ENCODE results near the gene THBS2. TPM values are rescaled to one million over a fixed set of nuclear protein-coding genes. Genes with fewer than 3 reads are reported as not detected.
"Not testable (repeated sequence)": the region's sequence is repeated elsewhere in the genome, so short reads cannot be mapped to it uniquely, and the experiment has no call there.

Gene THBS2
- total RNA-seq, 1 donor from 2014 or later, result 18.6 TPM

- no peak for TF ChIP-seq CTCF (IDR thresholded peaks at IDR 0.05; ENCODE audit: unreplicated experiment)
- no peaks in the 10 kb centered on the region for H3K27me3 Mint-ChIP-seq (ENCODE audit: low read depth)
- no peak overlapping the region for H3K4me3 Mint-ChIP-seq
- no peak for DNase-seq (ENCODE audit: low spot score in 2 of 2, unreplicated experiment in 2 of 2)
- no peaks in the 10 kb centered on the region for H3K36me3 Mint-ChIP-seq
- H3K27ac Mint-ChIP-seq, result peak overlapping the region; percentile 13
- H3K9me3 Mint-ChIP-seq, result no peaks in the 10 kb centered on the region
- peaks cover 24% of the 10 kb centered on the region for H3K4me1 Mint-ChIP-seq
Measured at GRCh38 chr6:169271877-169272216, 18.2 kb upstream of the THBS2 start.

- Mint-ChIP-seq H3K36me3 (no peaks in the 10 kb centered on the region), H3K4me1 (peaks cover 24% of the 10 kb centered on the region), H3K9me3 (no peaks in the 10 kb centered on the region), H3K27ac (peak overlapping the region; percentile 65), H3K4me3 (no peak overlapping the region), H3K27me3 (ENCODE audit: low read depth) (no peaks in the 10 kb centered on the region)
- TF ChIP-seq CTCF (IDR thresholded peaks at IDR 0.05; ENCODE audit: unreplicated experiment), result no peak
- DNase-seq (ENCODE audit: low spot score in 2 of 2, unreplicated experiment in 2 of 2), result no peak
Measured at GRCh38 chr6:169271158-169271876, 17.7 kb upstream of the THBS2 start.

- not testable (repeated sequence) for H3K4me3 Mint-ChIP-seq
Measured at GRCh38 chr6:169270077-169270380, 16.4 kb upstream of the THBS2 start.

GRCh38 chr6:169269180-169270076 lies 15.8 kb upstream of the THBS2 start:
- no peak for TF ChIP-seq CTCF (IDR thresholded peaks at IDR 0.05; ENCODE audit: unreplicated experiment)
- Mint-ChIP-seq H3K27ac (peak overlapping the region; percentile 41), H3K9me3 (no peaks in the 10 kb centered on the region), H3K4me1 (peaks cover 24% of the 10 kb centered on the region), H3K36me3 (no peaks in the 10 kb centered on the region), H3K27me3 (ENCODE audit: low read depth) (no peaks in the 10 kb centered on the region), H3K4me3 (no peak overlapping the region)
- DNase-seq (ENCODE audit: low spot score in 2 of 2, unreplicated experiment in 2 of 2), result no peak

More at GRCh38 chr6:169270077-169270380, 16.4 kb upstream of the THBS2 start:
- H3K36me3 Mint-ChIP-seq; DNase-seq (ENCODE audit: low spot score in 2 of 2, unreplicated experiment in 2 of 2); H3K27ac Mint-ChIP-seq; H3K9me3 Mint-ChIP-seq; H3K27me3 Mint-ChIP-seq (ENCODE audit: low read depth): not testable (repeated sequence)
- H3K4me1 Mint-ChIP-seq, result peaks cover 24% of the 10 kb centered on the region

- Mint-ChIP-seq H3K9me3 (no peaks in the 10 kb centered on the region), H3K4me1 (peaks cover 34% of the 10 kb centered on the region), H3K27ac (no peak overlapping the region), H3K4me3 (no peak overlapping the region), H3K36me3 (no peaks in the 10 kb centered on the region), H3K27me3 (ENCODE audit: low read depth) (no peaks in the 10 kb centered on the region)
- TF ChIP-seq CTCF (IDR thresholded peaks at IDR 0.05; ENCODE audit: unreplicated experiment), result no peak
- no peak for DNase-seq (ENCODE audit: low spot score in 2 of 2, unreplicated experiment in 2 of 2)
Measured at GRCh38 chr6:169268276-169268675, 14.6 kb upstream of the THBS2 start.

Measured in mesothelial cell of epicardium (in vitro differentiated cells).